Panc1 (cell line): ENCODE measurements around the gene ZNFX1. TPM values are rescaled to one million over a fixed set of nuclear protein-coding genes. Genes with fewer than 3 reads are reported as not detected.

ENCODE experiments used
- ATAC-seq: fragments of 200-7000 bp; cut with Tn5 transposase; 2 replicates; pipeline ENCODE4 v1.9.1; 2020; ENCODE audit warnings: mild to moderate bottlenecking, moderate library complexity
- BruUV-seq: library from RNA; stranded (reverse); fragments of 400-500 nt; replicated peaks from 2 replicates; lab custom pipeline; 2021; lab: Mats Ljungman, UMichigan
- CTCF ChIA-PET: fragments of 300-600 bp; sonication (Branson Sonifier 250); formaldehyde crosslinking; loops from one replicate; lab custom pipeline; 2022; ENCODE audit warnings: antibody characterized with exemption; lab: Charles Lee
- POLR2A ChIA-PET: fragments of 300-600 bp; sonication (Branson Sonifier 250); formaldehyde crosslinking; loops from one replicate; lab custom pipeline; 2022; ENCODE audit warnings: antibody characterized with exemption; lab: Charles Lee
- DNase-seq: peaks from one replicate; pipeline ENCODE4 v3.0.0-alpha.2; 2010; ENCODE audit warnings: low read depth, low spot score
- H3K27ac ChIP-seq: 2 replicates; pipeline ENCODE4 v1.5.1; 2011; ENCODE audit warnings: mild to moderate bottlenecking, low read length, inconsistent platforms
- H3K27me3 ChIP-seq: fragments of 200-500 bp; sonication (Bioruptor generic); 2 replicates; pipeline ENCODE4 v1.6.0; 2014; ENCODE audit warnings: low read length, inconsistent platforms; ENCODE audit not compliant: control insufficient read depth, insufficient read depth
- H3K36me3 ChIP-seq: fragments of 200-500 bp; sonication (Bioruptor generic); 2 replicates; pipeline ENCODE4 v1.5.1; 2014; ENCODE audit warnings: inconsistent platforms, mild to moderate bottlenecking, low read length, moderate library complexity; ENCODE audit not compliant: control insufficient read depth, insufficient read depth
- H3K4me1 ChIP-seq: 2 replicates; pipeline ENCODE4 v1.5.1; 2011; ENCODE audit warnings: inconsistent platforms, mild to moderate bottlenecking, low read length, moderate library complexity; ENCODE audit not compliant: control insufficient read depth, insufficient read depth
- H3K4me3 ChIP-seq, 2 experiments: 2 replicates each; pipeline ENCODE4 v1.5.1; 2011 to 2012; ENCODE audit warnings: low read depth in 2 of 2, low read length in 2 of 2, mild to moderate bottlenecking in 2 of 2, inconsistent platforms in 1 of 2, moderate library complexity in 1 of 2
- H3K9me3 ChIP-seq: fragments of 200-500 bp; sonication (Bioruptor generic); 2 replicates; pipeline ENCODE4 v1.5.1; 2014; ENCODE audit warnings: low read depth, mild to moderate bottlenecking, inconsistent platforms, low read length, moderate library complexity; ENCODE audit not compliant: control insufficient read depth, insufficient read depth
- POLR2AphosphoS5 ChIP-seq: IDR thresholded peaks from 2 replicates; pipeline ENCODE4 v1.6.1; 2012; ENCODE audit warnings: mild to moderate bottlenecking, low read depth, low read length, moderate library complexity
- SIN3A ChIP-seq: IDR thresholded peaks from 2 replicates; pipeline ENCODE4 v1.6.1; 2012; ENCODE audit warnings: low read depth, mild to moderate bottlenecking, low read length, moderate library complexity, borderline replicate concordance; ENCODE audit not compliant: insufficient read depth
- TCF7L2 ChIP-seq: IDR thresholded peaks from 2 replicates; pipeline ENCODE4 v1.6.1; 2011; ENCODE audit warnings: mild to moderate bottlenecking, low read depth, low read length, inconsistent platforms
- in situ Hi-C: cut with HindIII; loops from 2 replicates; pipeline ENCODE4 v1.10.0; 2016; ENCODE audit warnings: low sequenced_read_pairs, low pct_unique_long_range_greater_than_20kb
- intact Hi-C: fragments of 100-400 bp; cut with micrococcal nuclease; formaldehyde crosslinking; loops from one replicate; pipeline ENCODE4 v1.10.0; 2022; ENCODE audit not compliant: unreplicated experiment
- total RNA-seq: library from RNA; stranded (reverse); gene quantifications from one replicate; pipeline ENCODE4 v1.2.1, GENCODE V29; 2021; ENCODE audit not compliant: unreplicated experiment
- TF ChIP-seq, protein P1 (sequence below): fragments of 450-650 bp; IDR thresholded peaks from 2 replicates; pipeline ENCODE4 v1.5.1; 2017; ENCODE audit warnings: mild to moderate bottlenecking
- TF ChIP-seq, protein P2 (sequence below), 2 experiments: IDR thresholded peaks; 2 replicates each; pipeline ENCODE4 v1.6.1; 2011 to 2012; ENCODE audit warnings: low read depth in 2 of 2, control low read depth in 1 of 2, low read length in 1 of 2, mild to moderate bottlenecking in 1 of 2, moderate library complexity in 1 of 2; ENCODE audit not compliant: insufficient read depth in 1 of 2

The ZNFX1 gene
- total RNA-seq, 1 experiment from 2014 or later: 39.4 TPM

DNA sequence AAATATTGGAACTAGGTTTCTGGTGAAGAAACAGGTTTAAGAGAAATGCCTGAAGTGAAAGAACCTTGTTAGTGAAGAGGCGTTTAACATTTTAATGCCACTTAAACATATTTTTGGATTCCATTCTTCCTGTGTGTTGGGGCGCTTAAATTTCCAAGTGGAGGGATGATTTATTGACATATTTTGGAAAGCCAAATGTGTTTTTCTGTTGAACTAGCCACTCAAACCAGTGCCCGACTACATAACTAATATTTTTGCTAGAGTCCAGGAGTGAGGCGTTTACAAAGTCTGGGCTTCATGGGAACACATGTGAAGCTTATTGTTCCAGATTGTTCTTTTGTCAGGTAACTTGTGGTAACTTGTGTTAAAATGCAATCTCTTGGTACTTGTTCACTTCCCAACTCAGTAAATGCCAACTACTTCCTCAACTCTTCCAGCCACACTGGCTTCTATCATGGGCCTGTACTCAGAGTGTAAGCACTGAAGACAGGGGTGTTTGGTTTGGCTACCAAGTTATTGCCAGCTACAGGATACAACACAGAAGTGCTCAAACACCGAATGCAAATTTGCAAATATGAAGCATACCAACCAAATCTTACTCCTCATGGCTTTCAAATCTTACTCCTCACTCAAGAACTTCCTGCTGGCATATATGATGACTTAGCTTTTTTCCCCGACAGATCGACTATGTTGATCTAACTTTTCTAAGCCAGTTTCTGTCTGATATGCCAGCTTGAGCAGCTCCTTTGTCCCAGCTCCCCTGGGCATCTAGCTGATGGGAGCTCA, 2.0 kb upstream of the ZNFX1 start:
- no peaks in the 10 kb centered on the region for H3K9me3 ChIP-seq
- in situ Hi-C loops (no loop called here), intact Hi-C loops (no loop called here)
- peaks cover 36% of the 10 kb centered on the region for H3K4me1 ChIP-seq
- H3K4me3 ChIP-seq: peak overlapping the region; percentile 93 to 96
- ChIA-PET POLR2A (interaction anchor here (0.6 to 0.7 kb wide), 3 partner anchors 15 to 17 kb away, joined by 3 to 8 read pairs (median 4); no protein-coding TSS in a partner anchor), CTCF (interaction anchor here (0.6 kb wide), 1 partner anchor 1266 kb away, joined by 3 read pairs; no protein-coding TSS in a partner anchor)
- TSS peak; percentile 67 for BruUV-seq
- TF ChIP-seq SIN3A (no peak), POLR2AphosphoS5 (peak; percentile 67)
- H3K36me3 ChIP-seq: peaks cover 57% of the 10 kb centered on the region
- H3K27me3 ChIP-seq: no peaks in the 10 kb centered on the region
- peak overlapping the region; percentile 98 for H3K27ac ChIP-seq
- ATAC-seq: no peak
- no peak for DNase-seq

DNA sequence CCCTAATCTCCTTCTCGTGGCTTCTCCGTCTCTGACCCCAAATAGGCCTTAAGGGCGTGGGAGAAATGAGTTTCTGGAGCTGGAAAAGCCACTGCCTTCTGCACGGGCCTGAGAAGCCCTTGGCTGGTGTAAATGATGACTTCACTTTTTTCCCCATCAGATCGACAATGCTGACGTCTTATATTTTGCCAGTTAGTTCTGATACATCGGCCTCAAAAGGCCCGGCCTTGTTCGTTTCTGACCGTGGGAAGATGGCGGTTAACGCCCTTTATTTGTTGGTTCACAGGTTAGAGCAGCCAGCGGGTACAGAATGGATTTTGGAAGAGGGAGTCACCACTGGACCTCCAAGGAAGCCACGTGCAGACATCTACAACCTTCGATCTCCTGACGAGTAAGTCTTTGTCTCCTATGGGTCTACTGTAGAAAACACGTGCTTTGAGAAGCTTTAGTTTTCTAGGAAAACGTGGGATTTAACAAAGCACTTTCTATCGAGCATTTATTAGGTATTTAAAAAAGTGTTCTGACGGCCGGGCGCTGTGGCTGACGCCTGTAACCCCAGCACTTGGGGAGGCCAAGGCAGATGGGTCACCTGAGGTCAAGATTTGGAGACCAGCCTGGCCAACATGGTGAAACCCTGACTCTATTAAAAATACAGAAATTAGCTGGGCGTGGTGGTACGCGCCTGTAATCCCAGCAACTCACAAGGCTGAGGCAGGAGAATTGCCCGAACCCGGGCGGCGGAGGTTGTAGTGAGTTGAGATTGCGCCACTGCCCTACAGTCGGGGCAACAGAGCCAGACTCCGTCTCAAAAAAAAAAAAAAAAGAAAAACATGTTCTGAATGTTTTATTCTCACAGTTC, 1.2 kb upstream of the ZNFX1 start:
- TF ChIP-seq SIN3A (no peak), POLR2AphosphoS5 (peak; percentile 7; the same call in 1 of the 2 replicates)
- Histone ChIP-seq H3K27ac (peak overlapping the region; percentile 98), H3K4me3 (peak overlapping the region; percentile 93 to 96), H3K4me1 (peaks cover 33% of the 10 kb centered on the region), H3K27me3 (no peaks in the 10 kb centered on the region), H3K9me3 (no peaks in the 10 kb centered on the region), H3K36me3 (peaks cover 54% of the 10 kb centered on the region)
- POLR2A ChIA-PET: interaction anchor here (0.6 kb wide), 1 partner anchor 17 kb away, joined by 8 read pairs; no protein-coding TSS in a partner anchor
- DNase-seq (no peak), ATAC-seq (peak; percentile 5)
- in situ Hi-C loops: no loop called here
- BruUV-seq: no TSS peak
- intact Hi-C loops: no loop called here
- CTCF ChIA-PET: interaction anchor here (0.6 kb wide), 1 partner anchor 1266 kb away, joined by 3 read pairs; no protein-coding TSS in a partner anchor

DNA sequence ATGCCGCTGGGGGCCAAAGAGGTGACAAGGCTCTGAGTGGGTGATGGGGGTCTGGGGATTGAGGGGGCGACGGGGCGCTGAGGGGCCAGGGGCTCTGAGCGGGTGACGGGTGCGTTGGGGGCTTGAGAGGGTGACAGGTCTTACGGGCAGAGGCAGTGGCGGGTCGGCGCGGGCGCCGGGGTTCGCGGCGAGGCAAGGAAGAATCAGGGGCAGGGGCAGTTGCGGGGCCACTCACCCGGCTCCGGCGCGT, 146 bp downstream of the ZNFX1 start:
- intact Hi-C loops: no loop called here
- in situ Hi-C loops: no loop called here
- no peak for ATAC-seq
- ChIA-PET POLR2A (no interaction called here), CTCF (no interaction called here)
- H3K4me3 ChIP-seq: peak overlapping the region; percentile 93 to 96
- no peaks in the 10 kb centered on the region for H3K9me3 ChIP-seq
- H3K27ac ChIP-seq: peak overlapping the region; percentile 77
- BruUV-seq: no TSS peak
- H3K36me3 ChIP-seq: peaks cover 44% of the 10 kb centered on the region
- peaks cover 23% of the 10 kb centered on the region for H3K4me1 ChIP-seq
- H3K27me3 ChIP-seq: no peaks in the 10 kb centered on the region
- no peak for DNase-seq
- TF ChIP-seq, protein P1, sequence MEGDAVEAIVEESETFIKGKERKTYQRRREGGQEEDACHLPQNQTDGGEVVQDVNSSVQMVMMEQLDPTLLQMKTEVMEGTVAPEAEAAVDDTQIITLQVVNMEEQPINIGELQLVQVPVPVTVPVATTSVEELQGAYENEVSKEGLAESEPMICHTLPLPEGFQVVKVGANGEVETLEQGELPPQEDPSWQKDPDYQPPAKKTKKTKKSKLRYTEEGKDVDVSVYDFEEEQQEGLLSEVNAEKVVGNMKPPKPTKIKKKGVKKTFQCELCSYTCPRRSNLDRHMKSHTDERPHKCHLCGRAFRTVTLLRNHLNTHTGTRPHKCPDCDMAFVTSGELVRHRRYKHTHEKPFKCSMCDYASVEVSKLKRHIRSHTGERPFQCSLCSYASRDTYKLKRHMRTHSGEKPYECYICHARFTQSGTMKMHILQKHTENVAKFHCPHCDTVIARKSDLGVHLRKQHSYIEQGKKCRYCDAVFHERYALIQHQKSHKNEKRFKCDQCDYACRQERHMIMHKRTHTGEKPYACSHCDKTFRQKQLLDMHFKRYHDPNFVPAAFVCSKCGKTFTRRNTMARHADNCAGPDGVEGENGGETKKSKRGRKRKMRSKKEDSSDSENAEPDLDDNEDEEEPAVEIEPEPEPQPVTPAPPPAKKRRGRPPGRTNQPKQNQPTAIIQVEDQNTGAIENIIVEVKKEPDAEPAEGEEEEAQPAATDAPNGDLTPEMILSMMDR: no peak
- TF ChIP-seq TCF7L2 (no peak), SIN3A (no peak), POLR2AphosphoS5 (no peak)
- TF ChIP-seq, protein P2, sequence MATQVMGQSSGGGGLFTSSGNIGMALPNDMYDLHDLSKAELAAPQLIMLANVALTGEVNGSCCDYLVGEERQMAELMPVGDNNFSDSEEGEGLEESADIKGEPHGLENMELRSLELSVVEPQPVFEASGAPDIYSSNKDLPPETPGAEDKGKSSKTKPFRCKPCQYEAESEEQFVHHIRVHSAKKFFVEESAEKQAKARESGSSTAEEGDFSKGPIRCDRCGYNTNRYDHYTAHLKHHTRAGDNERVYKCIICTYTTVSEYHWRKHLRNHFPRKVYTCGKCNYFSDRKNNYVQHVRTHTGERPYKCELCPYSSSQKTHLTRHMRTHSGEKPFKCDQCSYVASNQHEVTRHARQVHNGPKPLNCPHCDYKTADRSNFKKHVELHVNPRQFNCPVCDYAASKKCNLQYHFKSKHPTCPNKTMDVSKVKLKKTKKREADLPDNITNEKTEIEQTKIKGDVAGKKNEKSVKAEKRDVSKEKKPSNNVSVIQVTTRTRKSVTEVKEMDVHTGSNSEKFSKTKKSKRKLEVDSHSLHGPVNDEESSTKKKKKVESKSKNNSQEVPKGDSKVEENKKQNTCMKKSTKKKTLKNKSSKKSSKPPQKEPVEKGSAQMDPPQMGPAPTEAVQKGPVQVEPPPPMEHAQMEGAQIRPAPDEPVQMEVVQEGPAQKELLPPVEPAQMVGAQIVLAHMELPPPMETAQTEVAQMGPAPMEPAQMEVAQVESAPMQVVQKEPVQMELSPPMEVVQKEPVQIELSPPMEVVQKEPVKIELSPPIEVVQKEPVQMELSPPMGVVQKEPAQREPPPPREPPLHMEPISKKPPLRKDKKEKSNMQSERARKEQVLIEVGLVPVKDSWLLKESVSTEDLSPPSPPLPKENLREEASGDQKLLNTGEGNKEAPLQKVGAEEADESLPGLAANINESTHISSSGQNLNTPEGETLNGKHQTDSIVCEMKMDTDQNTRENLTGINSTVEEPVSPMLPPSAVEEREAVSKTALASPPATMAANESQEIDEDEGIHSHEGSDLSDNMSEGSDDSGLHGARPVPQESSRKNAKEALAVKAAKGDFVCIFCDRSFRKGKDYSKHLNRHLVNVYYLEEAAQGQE (IDR thresholded peaks at IDR 0.05; ENCODE audit: insufficient read depth in 1 of 2, low read depth in 2 of 2, low read length in 1 of 2): no peak
